Activated naive CD4-positive, alpha-beta T cell treated with anti-CD3 and anti-CD28 coated beads, Interleukin-2, amount 50 U/mL, for 72 hours (primary cell): Measurements from ENCODE around the gene FAM20A. TPM values are rescaled to one million over a fixed set of nuclear protein-coding genes. Genes with fewer than 3 reads are reported as not detected.
A peak's percentile ranks its signal among the peaks of the same experiment; 100 is the strongest.
"Not testable (repeated sequence)": the region's sequence is repeated elsewhere in the genome, so short reads cannot be mapped to it uniquely, and the experiment has no call there.

Experiments
- ATAC-seq, 2 donors: fragments of 150-1000 bp; cut with Tn5 transposase; 2 replicates each; pipeline ENCODE4 v1.10.0; 2021; ENCODE audit warnings: mild to moderate bottlenecking in 2 of 2, moderate library complexity in 2 of 2
- DNase-seq, 2 donors: peaks; one replicate each; pipeline ENCODE4 v3.0.0; 2021 to 2022; ENCODE audit warnings: low spot score in 2 of 2
- H3K27ac Mint-ChIP-seq, 2 donors: one replicate each; pipeline ENCODE4 v1.8.0; 2022; ENCODE audit warnings: mild to moderate bottlenecking in 2 of 2, mixed read lengths in 2 of 2
- H3K36me3 Mint-ChIP-seq, 2 donors: one replicate each; pipeline ENCODE4 v1.8.0; 2022; ENCODE audit warnings: mixed read lengths in 2 of 2
- H3K9me3 Mint-ChIP-seq, 2 donors: one replicate each; pipeline ENCODE4 v1.8.0; 2022; ENCODE audit warnings: mixed read lengths in 2 of 2
- total RNA-seq, 2 donors: library from RNA; stranded (reverse); gene quantifications; one replicate each; pipeline ENCODE4 v1.2.3, GENCODE V29; 2022

The FAM20A gene
- total RNA-seq, 2 donors from 2014 or later, result not detected

GRCh38 chr17:68599091-68599490, 2.1 kb downstream of the FAM20A start:
- peaks cover 0 to 13% of the 10 kb centered on the region in 2 donors for H3K36me3 Mint-ChIP-seq
- H3K27ac Mint-ChIP-seq, result no peak overlapping the region

GRCh38 chr17:68598545-68598961, 2.6 kb downstream of the FAM20A start:
- peaks cover 0 to 13% of the 10 kb centered on the region in 2 donors for H3K36me3 Mint-ChIP-seq
- no peak for ATAC-seq
- no peaks in the 10 kb centered on the region for H3K9me3 Mint-ChIP-seq
- no peak for DNase-seq
- H3K27ac Mint-ChIP-seq, result no peak overlapping the region

More at GRCh38 chr17:68599091-68599490, 2.1 kb downstream of the FAM20A start:
- DNase-seq (no peak), ATAC-seq (no peak)
- H3K9me3 Mint-ChIP-seq, result no peaks in the 10 kb centered on the region

- peaks cover 0 to 13% of the 10 kb centered on the region in 2 donors for H3K36me3 Mint-ChIP-seq
- ATAC-seq (no peak), DNase-seq (no peak)
- no peaks in the 10 kb centered on the region for H3K9me3 Mint-ChIP-seq
- H3K27ac Mint-ChIP-seq, result no peak overlapping the region
Observed at GRCh38 chr17:68598074-68598473, 3.1 kb downstream of the FAM20A start.

- Mint-ChIP-seq H3K9me3 (no peaks in the 10 kb centered on the region), H3K36me3 (peaks cover 0 to 4% of the 10 kb centered on the region in 2 donors), H3K27ac (no peak overlapping the region)
- DNase-seq (no peak), ATAC-seq (no peak)
Observed at GRCh38 chr17:68596411-68596945, 4.7 kb downstream of the FAM20A start.

GRCh38 chr17:68595986-68596385, 5.2 kb downstream of the FAM20A start:
- H3K36me3 Mint-ChIP-seq, result peaks cover 0 to 4% of the 10 kb centered on the region in 2 donors
- H3K9me3 Mint-ChIP-seq, result no peaks in the 10 kb centered on the region
- no peak overlapping the region for H3K27ac Mint-ChIP-seq
- DNase-seq (no peak), ATAC-seq (no peak)

GRCh38 chr17:68595496-68595895, 5.7 kb downstream of the FAM20A start:
- Mint-ChIP-seq H3K9me3 (no peaks in the 10 kb centered on the region), H3K27ac (no peak overlapping the region), H3K36me3 (peaks cover 0 to 4% of the 10 kb centered on the region in 2 donors)
- no peak for ATAC-seq
- no peak for DNase-seq

GRCh38 chr17:68594552-68594951, 6.6 kb downstream of the FAM20A start:
- no peaks in the 10 kb centered on the region for H3K9me3 Mint-ChIP-seq
- ATAC-seq (no peak), DNase-seq (no peak)
- no peak overlapping the region for H3K27ac Mint-ChIP-seq
- H3K36me3 Mint-ChIP-seq, result peaks cover 0 to 2% of the 10 kb centered on the region in 2 donors

- Mint-ChIP-seq H3K9me3 (no peaks in the 10 kb centered on the region), H3K36me3 (no peaks in the 10 kb centered on the region), H3K27ac (no peak overlapping the region)
- ATAC-seq (no peak), DNase-seq (no peak)
Observed at GRCh38 chr17:68592682-68593641, 8.2 kb downstream of the FAM20A start.

GRCh38 chr17:68592009-68592408, 9.2 kb downstream of the FAM20A start:
- H3K36me3 Mint-ChIP-seq, result no peaks in the 10 kb centered on the region

GRCh38 chr17:68591583-68591982, 9.6 kb downstream of the FAM20A start:
- Mint-ChIP-seq H3K9me3 (no peaks in the 10 kb centered on the region), H3K36me3 (no peaks in the 10 kb centered on the region), H3K27ac (no peak overlapping the region)
- no peak for ATAC-seq
- DNase-seq, result peak in 1 of 2 donors; percentile 9

More at GRCh38 chr17:68592009-68592408, 9.2 kb downstream of the FAM20A start:
- DNase-seq (no peak), ATAC-seq (no peak)
- Mint-ChIP-seq H3K27ac (no peak overlapping the region), H3K9me3 (no peaks in the 10 kb centered on the region)

- no peaks in the 10 kb centered on the region for H3K36me3 Mint-ChIP-seq
- no peak for DNase-seq
- H3K27ac Mint-ChIP-seq, result no peak overlapping the region
- no peak for ATAC-seq
- H3K9me3 Mint-ChIP-seq, result no peaks in the 10 kb centered on the region
Observed at GRCh38 chr17:68589086-68589485, 12.1 kb downstream of the FAM20A start.

GRCh38 chr17:68588362-68588761, 12.8 kb downstream of the FAM20A start:
- DNase-seq (no peak), ATAC-seq (no peak)
- H3K27ac Mint-ChIP-seq, result no peak overlapping the region
- no peaks in the 10 kb centered on the region for H3K9me3 Mint-ChIP-seq
- H3K36me3 Mint-ChIP-seq, result no peaks in the 10 kb centered on the region

- no peak for DNase-seq
- Mint-ChIP-seq H3K36me3 (no peaks in the 10 kb centered on the region), H3K9me3 (no peaks in the 10 kb centered on the region), H3K27ac (no peak overlapping the region)
- no peak for ATAC-seq
Observed at GRCh38 chr17:68587847-68588246, 13.3 kb downstream of the FAM20A start.

GRCh38 chr17:68587026-68587425, 14.1 kb downstream of the FAM20A start:
- H3K9me3 Mint-ChIP-seq, result no peaks in the 10 kb centered on the region
- H3K27ac Mint-ChIP-seq, result no peak overlapping the region
- no peaks in the 10 kb centered on the region for H3K36me3 Mint-ChIP-seq
- no peak for ATAC-seq
- DNase-seq, result no peak

GRCh38 chr17:68585643-68586042, 15.5 kb downstream of the FAM20A start:
- ATAC-seq (no peak), DNase-seq (no peak)
- H3K36me3 Mint-ChIP-seq, result no peaks in the 10 kb centered on the region
- H3K9me3 Mint-ChIP-seq, result no peaks in the 10 kb centered on the region
- no peak overlapping the region for H3K27ac Mint-ChIP-seq

GRCh38 chr17:68584581-68585303, 16.4 kb downstream of the FAM20A start:
- Mint-ChIP-seq H3K27ac (no peak overlapping the region), H3K36me3 (no peaks in the 10 kb centered on the region), H3K9me3 (no peaks in the 10 kb centered on the region)
- no peak for ATAC-seq
- no peak for DNase-seq

GRCh38 chr17:68582867-68583266, 18.3 kb downstream of the FAM20A start:
- ATAC-seq, H3K36me3 Mint-ChIP-seq, H3K27ac Mint-ChIP-seq: not testable (repeated sequence)

More at GRCh38 chr17:68582867-68583266, 18.3 kb downstream of the FAM20A start:
- not testable (repeated sequence) for H3K9me3 Mint-ChIP-seq, DNase-seq
